ENCODE results near the gene FASTKD3. TPM values are rescaled to one million over a fixed set of nuclear protein-coding genes. Genes with fewer than 3 reads are reported as not detected.
"Not testable (repeated sequence)": the region's sequence is repeated elsewhere in the genome, so short reads cannot be mapped to it uniquely, and the experiment has no call there.

The FASTKD3 gene
- 9.4 TPM for total RNA-seq
- long read RNA-seq, transcript FASTKD3-201 (7 exons, 2,402 nt) = major isoform, 6 of 14 reads
- long read RNA-seq, partial matches to known transcripts = 2 of 14 reads
- long read RNA-seq, other reads (novel, unspliced or antisense) = 6 of 14 reads

GRCh38 chr5:7868773-7869473, at the start of gene FASTKD3, which contains the start of gene MTRR:
TSS of gene FASTKD3 (minus strand) at chr5:7869031. CDS start at chr5:7868083, 948 bp downstream.
TSS of gene MTRR (plus strand) at chr5:7869148. CDS start at chr5:7870795, 1,647 bp downstream.
- peaks cover 30% of the 10 kb centered on the region for H3K4me1 ChIP-seq

GRCh38 chr5:7917130-7918123, 48.6 kb upstream of the FASTKD3 start:
- TF ChIP-seq CTCF (IDR thresholded peaks at IDR 0.05) = no peak
- Histone ChIP-seq H3K27ac (no peak overlapping the region), H3K9me3 (peaks cover 4% of the 10 kb centered on the region), H3K36me3 (no peaks in the 10 kb centered on the region), H3K27me3 (ENCODE audit: low read depth) (no peaks in the 10 kb centered on the region), H3K4me3 (no peak overlapping the region), H3K4me1 (no peaks in the 10 kb centered on the region)
- ATAC-seq (no peak), DNase-seq (no peak)
- intact Hi-C loops (cut with DNase I) = no loop called here

More at GRCh38 chr5:7868773-7869473, at the start of gene FASTKD3, which contains the start of gene MTRR:
- H3K27me3 ChIP-seq (ENCODE audit: low read depth) = no peaks in the 10 kb centered on the region
- peak within 1 kb of the TSS; percentile 95 for H3K4me3 ChIP-seq
- peaks cover 24% of the 10 kb centered on the region for H3K36me3 ChIP-seq
- peak; percentile 97 for DNase-seq
- ATAC-seq = peak; percentile 100
- no peak for TF ChIP-seq CTCF (IDR thresholded peaks at IDR 0.05)
- no peaks in the 10 kb centered on the region for H3K9me3 ChIP-seq
- intact Hi-C loops (cut with DNase I) = no loop called here
- H3K27ac ChIP-seq = peak within 1 kb of the TSS; percentile 89

- H3K27me3 ChIP-seq (ENCODE audit: low read depth) = no peaks in the 10 kb centered on the region
- no peak overlapping the region for H3K4me3 ChIP-seq
- intact Hi-C loops (cut with DNase I) = no loop called here
- H3K9me3 ChIP-seq = peaks cover 12% of the 10 kb centered on the region
- H3K27ac ChIP-seq = no peak overlapping the region
- TF ChIP-seq CTCF (IDR thresholded peaks at IDR 0.05) = no peak
- ATAC-seq = peak in 1 of 2 donors; percentile 7
- no peaks in the 10 kb centered on the region for H3K4me1 ChIP-seq
- no peak for DNase-seq
- no peaks in the 10 kb centered on the region for H3K36me3 ChIP-seq
Measured at GRCh38 chr5:7916171-7916804, 47.5 kb upstream of the FASTKD3 start.

GRCh38 chr5:7911429-7911771, 42.6 kb upstream of the FASTKD3 start:
- H3K4me3 ChIP-seq; ATAC-seq; intact Hi-C loops (cut with DNase I); H3K27ac ChIP-seq; H3K36me3 ChIP-seq; H3K27me3 ChIP-seq (ENCODE audit: low read depth); DNase-seq; H3K4me1 ChIP-seq: not testable (repeated sequence)
- peaks cover 24% of the 10 kb centered on the region for H3K9me3 ChIP-seq

GRCh38 chr5:7910738-7911428, 42.1 kb upstream of the FASTKD3 start:
- DNase-seq (no peak), ATAC-seq (no peak)
- Histone ChIP-seq H3K4me3 (no peak overlapping the region), H3K9me3 (peaks cover 24% of the 10 kb centered on the region), H3K27ac (no peak overlapping the region), H3K4me1 (no peaks in the 10 kb centered on the region), H3K36me3 (peaks cover 7% of the 10 kb centered on the region), H3K27me3 (ENCODE audit: low read depth) (no peaks in the 10 kb centered on the region)
- intact Hi-C loops (cut with DNase I) = no loop called here
- TF ChIP-seq CTCF (IDR thresholded peaks at IDR 0.05) = no peak

All from lower lobe of right lung (tissue), 2 donors.